ENCODE results near the gene THBS3.

The THBS3 gene

GRCh38 chr1:155178441-155179111 lies 29.1 kb downstream of the THBS3 start:
- no CpG with 5 or more reads among the region's 30 CpGs for WGBS (ENCODE audit: extremely low coverage, insufficient coverage, low lambda C conversion rate)
- H3K4me3 ChIP-seq (ENCODE audit: low read length) = no peak overlapping the region
- H3K9ac ChIP-seq (ENCODE audit: low read length) = no peak overlapping the region
- no peak overlapping the region for H2BK120ac ChIP-seq (ENCODE audit: low read depth, low read length)
- no peak overlapping the region for H2AK5ac ChIP-seq (ENCODE audit: low read length)
- H3K79me2 ChIP-seq (ENCODE audit: control insufficient read depth, insufficient read depth, low read length) = no peaks in the 10 kb centered on the region
- no peak for DNase-seq
- H3K36me3 ChIP-seq (ENCODE audit: control insufficient read depth, insufficient read depth, low read length) = peaks cover 3% of the 10 kb centered on the region
- no peak overlapping the region for H3K27ac ChIP-seq (ENCODE audit: low read depth, low read length)
- H4K5ac ChIP-seq (ENCODE audit: low read length) = no peak overlapping the region
- H3K4me1 ChIP-seq (ENCODE audit: control insufficient read depth, low read depth, low read length) = no peaks in the 10 kb centered on the region
- H2BK15ac ChIP-seq (replicated peaks; ENCODE audit: low read depth) = no peak overlapping the region
- H3K4me2 ChIP-seq (ENCODE audit: low read length) = no peak overlapping the region
- no peaks in the 10 kb centered on the region for H3K79me1 ChIP-seq (ENCODE audit: low read length)
- no peak overlapping the region for H3K56ac ChIP-seq (ENCODE audit: low read length)
- no peak overlapping the region for H4K8ac ChIP-seq (ENCODE audit: low read depth, low read length)
- H3K27me3 ChIP-seq (ENCODE audit: insufficient read depth, low read length, poor library complexity) = no peaks in the 10 kb centered on the region
- no peak overlapping the region for H3K4ac ChIP-seq (ENCODE audit: low read depth, low read length)
- H2BK5ac ChIP-seq (ENCODE audit: low read length) = no peak overlapping the region
- no peak overlapping the region for H3K23ac ChIP-seq (ENCODE audit: low read length)
- no peak overlapping the region for H3K18ac ChIP-seq (ENCODE audit: low read length)

DNA sequence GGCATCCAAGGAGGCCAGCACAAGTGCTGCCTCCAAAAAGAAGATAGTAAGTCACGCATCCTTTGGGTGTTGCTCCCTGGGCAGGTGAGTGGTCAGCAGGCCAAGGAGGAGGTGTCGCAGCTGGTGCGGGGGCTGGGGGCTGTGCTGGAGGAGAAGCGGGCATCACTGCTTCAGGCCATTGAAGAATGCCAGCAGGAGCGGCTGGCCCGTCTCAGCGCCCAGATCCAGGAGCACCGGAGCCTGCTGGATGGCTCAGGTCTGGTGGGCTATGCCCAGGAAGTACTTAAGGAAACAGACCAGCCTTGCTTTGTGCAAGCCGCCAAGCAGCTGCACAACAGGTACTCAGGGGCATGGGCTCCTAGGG lies 29.8 kb downstream of the THBS3 start:
- Histone ChIP-seq H3K27ac (ENCODE audit: low read depth, low read length) (no peak overlapping the region), H3K27me3 (ENCODE audit: insufficient read depth, low read length, poor library complexity) (no peaks in the 10 kb centered on the region), H2BK5ac (ENCODE audit: low read length) (no peak overlapping the region), H3K79me2 (ENCODE audit: control insufficient read depth, insufficient read depth, low read length) (no peaks in the 10 kb centered on the region), H3K4me2 (ENCODE audit: low read length) (no peak overlapping the region), H3K18ac (ENCODE audit: low read length) (no peak overlapping the region), H3K4me1 (ENCODE audit: control insufficient read depth, low read depth, low read length) (peaks cover 2% of the 10 kb centered on the region), H2AK5ac (ENCODE audit: low read length) (no peak overlapping the region), H4K8ac (ENCODE audit: low read depth, low read length) (no peak overlapping the region), H4K5ac (ENCODE audit: low read length) (no peak overlapping the region), H3K56ac (ENCODE audit: low read length) (no peak overlapping the region), H3K4ac (ENCODE audit: low read depth, low read length) (no peak overlapping the region), H3K4me3 (ENCODE audit: low read length) (no peak overlapping the region), H3K79me1 (ENCODE audit: low read length) (no peaks in the 10 kb centered on the region), H2BK120ac (ENCODE audit: low read depth, low read length) (no peak overlapping the region), H3K23ac (ENCODE audit: low read length) (no peak overlapping the region), H2BK15ac (replicated peaks; ENCODE audit: low read depth) (no peak overlapping the region), H3K36me3 (ENCODE audit: control insufficient read depth, insufficient read depth, low read length) (peaks cover 3% of the 10 kb centered on the region), H3K9ac (ENCODE audit: low read length) (no peak overlapping the region)
- DNase-seq = no peak
- WGBS (ENCODE audit: extremely low coverage, insufficient coverage, low lambda C conversion rate) = no CpG with 5 or more reads among the region's 9 CpGs

DNA sequence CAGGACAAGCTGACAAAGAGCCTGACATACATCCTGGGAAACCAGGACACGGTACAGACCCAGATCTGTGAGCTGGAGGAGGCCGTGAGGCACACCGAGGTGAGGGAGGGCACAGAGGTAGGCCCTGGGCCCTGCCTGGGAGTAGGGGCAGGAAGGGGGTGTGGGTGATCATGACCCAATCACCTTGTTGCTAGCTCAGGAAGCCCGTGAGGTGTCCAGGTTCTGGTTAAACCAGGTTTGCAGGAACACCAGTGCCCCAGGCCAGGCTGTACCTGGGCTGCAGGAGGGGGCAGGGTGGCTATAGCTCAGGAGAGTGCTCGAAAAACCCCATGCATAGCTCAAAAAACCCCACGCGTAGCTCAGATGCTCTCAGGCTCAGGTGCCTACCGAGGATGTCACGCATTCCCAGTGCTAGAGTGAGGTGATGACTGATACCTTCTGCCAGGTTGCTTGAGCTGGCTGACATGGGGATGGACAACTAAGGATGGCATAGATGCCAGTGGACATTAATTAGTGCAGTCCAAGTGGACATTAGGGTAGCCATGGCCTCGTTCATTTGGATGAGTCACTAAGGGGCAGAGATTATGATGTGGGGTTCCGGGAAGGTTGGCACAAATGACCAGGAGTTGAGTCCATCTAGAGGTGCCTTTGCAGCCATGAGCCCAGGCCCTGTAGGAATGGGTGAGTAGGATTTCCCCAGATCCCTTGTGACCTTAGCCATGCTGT lies 30.3 kb downstream of the THBS3 start:
- no peaks in the 10 kb centered on the region for H3K79me2 ChIP-seq (ENCODE audit: control insufficient read depth, insufficient read depth, low read length)
- H4K8ac ChIP-seq (ENCODE audit: low read depth, low read length) = no peak overlapping the region
- H3K23ac ChIP-seq (ENCODE audit: low read length) = no peak overlapping the region
- no peak overlapping the region for H3K56ac ChIP-seq (ENCODE audit: low read length)
- no peak overlapping the region for H2BK5ac ChIP-seq (ENCODE audit: low read length)
- no peak overlapping the region for H3K4me2 ChIP-seq (ENCODE audit: low read length)
- H2AK5ac ChIP-seq (ENCODE audit: low read length) = no peak overlapping the region
- H3K79me1 ChIP-seq (ENCODE audit: low read length) = no peaks in the 10 kb centered on the region
- no peaks in the 10 kb centered on the region for H3K27me3 ChIP-seq (ENCODE audit: insufficient read depth, low read length, poor library complexity)
- H4K5ac ChIP-seq (ENCODE audit: low read length) = no peak overlapping the region
- no peak overlapping the region for H3K4me3 ChIP-seq (ENCODE audit: low read length)
- H3K4ac ChIP-seq (ENCODE audit: low read depth, low read length) = no peak overlapping the region
- no peak overlapping the region for H3K18ac ChIP-seq (ENCODE audit: low read length)
- H2BK15ac ChIP-seq (replicated peaks; ENCODE audit: low read depth) = no peak overlapping the region
- no peak overlapping the region for H3K9ac ChIP-seq (ENCODE audit: low read length)
- DNase-seq = no peak
- WGBS (ENCODE audit: extremely low coverage, insufficient coverage, low lambda C conversion rate) = no CpG with 5 or more reads among the region's 11 CpGs
- H2BK120ac ChIP-seq (ENCODE audit: low read depth, low read length) = no peak overlapping the region
- H3K27ac ChIP-seq (ENCODE audit: low read depth, low read length) = no peak overlapping the region
- H3K36me3 ChIP-seq (ENCODE audit: control insufficient read depth, insufficient read depth, low read length) = peaks cover 3% of the 10 kb centered on the region
- H3K4me1 ChIP-seq (ENCODE audit: control insufficient read depth, low read depth, low read length) = peaks cover 2% of the 10 kb centered on the region

GRCh38 chr1:155176544-155177071 lies 31.1 kb downstream of the THBS3 start:
- no CpG with 5 or more reads among the region's 8 CpGs for WGBS (ENCODE audit: extremely low coverage, insufficient coverage, low lambda C conversion rate)
- peak; percentile 59 for DNase-seq

GRCh38 chr1:155175927-155176371 lies 31.7 kb downstream of the THBS3 start:
- no peak overlapping the region for H2AK5ac ChIP-seq (ENCODE audit: low read length)

More at GRCh38 chr1:155176544-155177071, 31.1 kb downstream of the THBS3 start:
- Histone ChIP-seq H3K79me1 (ENCODE audit: low read length) (no peaks in the 10 kb centered on the region), H4K8ac (ENCODE audit: low read depth, low read length) (no peak overlapping the region), H3K27me3 (ENCODE audit: insufficient read depth, low read length, poor library complexity) (no peaks in the 10 kb centered on the region), H3K36me3 (ENCODE audit: control insufficient read depth, insufficient read depth, low read length) (peaks cover 3% of the 10 kb centered on the region), H3K79me2 (ENCODE audit: control insufficient read depth, insufficient read depth, low read length) (peaks cover 2% of the 10 kb centered on the region), H2BK120ac (ENCODE audit: low read depth, low read length) (no peak overlapping the region), H3K27ac (ENCODE audit: low read depth, low read length) (no peak overlapping the region), H3K4me2 (ENCODE audit: low read length) (no peak overlapping the region), H3K9ac (ENCODE audit: low read length) (no peak overlapping the region), H3K4me1 (ENCODE audit: control insufficient read depth, low read depth, low read length) (peaks cover 2% of the 10 kb centered on the region), H4K5ac (ENCODE audit: low read length) (no peak overlapping the region), H3K4ac (ENCODE audit: low read depth, low read length) (no peak overlapping the region), H3K18ac (ENCODE audit: low read length) (no peak overlapping the region), H3K56ac (ENCODE audit: low read length) (no peak overlapping the region), H3K23ac (ENCODE audit: low read length) (no peak overlapping the region), H2AK5ac (ENCODE audit: low read length) (no peak overlapping the region), H2BK15ac (replicated peaks; ENCODE audit: low read depth) (no peak overlapping the region), H3K4me3 (ENCODE audit: low read length) (no peak overlapping the region), H2BK5ac (ENCODE audit: low read length) (no peak overlapping the region)

More at GRCh38 chr1:155175927-155176371, 31.7 kb downstream of the THBS3 start:
- Histone ChIP-seq H3K27me3 (ENCODE audit: insufficient read depth, low read length, poor library complexity) (no peaks in the 10 kb centered on the region), H4K5ac (ENCODE audit: low read length) (no peak overlapping the region), H2BK15ac (replicated peaks; ENCODE audit: low read depth) (no peak overlapping the region), H3K4me2 (ENCODE audit: low read length) (no peak overlapping the region), H3K4me1 (ENCODE audit: control insufficient read depth, low read depth, low read length) (peaks cover 2% of the 10 kb centered on the region), H3K79me1 (ENCODE audit: low read length) (no peaks in the 10 kb centered on the region), H3K27ac (ENCODE audit: low read depth, low read length) (no peak overlapping the region), H3K4me3 (ENCODE audit: low read length) (no peak overlapping the region), H3K79me2 (ENCODE audit: control insufficient read depth, insufficient read depth, low read length) (peaks cover 2% of the 10 kb centered on the region), H3K23ac (ENCODE audit: low read length) (no peak overlapping the region), H4K8ac (ENCODE audit: low read depth, low read length) (no peak overlapping the region), H2BK5ac (ENCODE audit: low read length) (no peak overlapping the region), H3K36me3 (ENCODE audit: control insufficient read depth, insufficient read depth, low read length) (peaks cover 3% of the 10 kb centered on the region), H2BK120ac (ENCODE audit: low read depth, low read length) (no peak overlapping the region), H3K18ac (ENCODE audit: low read length) (no peak overlapping the region), H3K56ac (ENCODE audit: low read length) (no peak overlapping the region), H3K9ac (ENCODE audit: low read length) (no peak overlapping the region), H3K4ac (ENCODE audit: low read depth, low read length) (no peak overlapping the region)
- WGBS (ENCODE audit: extremely low coverage, insufficient coverage, low lambda C conversion rate) = no CpG with 5 or more reads among the region's 9 CpGs
- DNase-seq = no peak

Data from mesendoderm (in vitro differentiated cells).